ENCODE measurements around the gene VKORC1. TPM values are rescaled to one million over a fixed set of nuclear protein-coding genes. Genes with fewer than 3 reads are reported as not detected.
"Not testable (repeated sequence)": the region's sequence is repeated elsewhere in the genome, so short reads cannot be mapped to it uniquely, and the experiment has no call there.

VKORC1 gene
- total RNA-seq, 1 experiment from 2014 or later: 98.3 TPM

DNA sequence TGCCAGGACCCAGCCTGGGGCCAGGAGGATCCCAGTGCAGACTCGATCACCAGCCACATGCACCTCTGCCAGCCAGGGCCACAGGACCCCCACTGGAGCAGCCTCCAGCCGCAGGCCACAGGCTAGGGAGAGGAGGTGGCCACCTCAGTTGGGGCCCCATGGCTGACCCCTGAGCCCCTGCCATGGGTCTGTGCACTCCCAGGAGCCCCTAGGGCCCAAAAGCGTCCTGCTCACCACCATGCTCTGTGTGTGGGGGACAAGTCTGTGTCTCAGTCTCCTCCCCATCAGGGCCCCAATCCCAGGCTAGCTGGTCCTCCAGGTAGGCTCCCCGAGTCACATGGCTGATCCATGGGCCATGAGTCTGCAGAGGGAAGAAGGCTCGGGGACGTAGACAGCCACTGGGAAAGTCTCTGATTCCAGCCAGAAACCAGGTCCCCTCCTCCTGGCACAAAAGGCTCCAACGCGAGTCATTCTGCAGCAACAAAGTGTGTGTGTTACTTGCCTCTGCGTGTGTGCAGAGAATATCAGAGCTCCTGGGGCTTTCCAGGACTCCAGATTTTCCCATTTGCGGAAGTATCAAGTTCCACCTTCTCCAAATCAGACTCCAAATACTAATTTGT is 47.0 kb upstream of the VKORC1 start:
- intact Hi-C loops (cut with micrococcal nuclease; ENCODE audit: unreplicated experiment): loop anchor here (1.0 to 10.0 kb wide), 4 partner anchors 25 to 187 kb away; partner anchors contain the start of genes KAT8, SETD1A, ZNF646 and ZNF668
- Histone ChIP-seq H3K36me3 (ENCODE audit: insufficient read depth, low read length, poor library complexity, severe bottlenecking) (no peaks in the 10 kb centered on the region), H3K9me3 (ENCODE audit: low read depth, low read length, poor library complexity, severe bottlenecking) (no peaks in the 10 kb centered on the region), H3K27me3 (replicated peaks; ENCODE audit: insufficient read depth, low read depth, low read length, poor library complexity) (no peaks in the 10 kb centered on the region), H3K4me1 (ENCODE audit: insufficient read depth, low read length, poor library complexity, severe bottlenecking) (peaks cover 11% of the 10 kb centered on the region), H3K4me3 (ENCODE audit: low read depth, low read length, poor library complexity, severe bottlenecking) (peak overlapping the region; percentile 31), H3K27ac (ENCODE audit: low read depth, low read length, poor library complexity, severe bottlenecking) (peak overlapping the region; percentile 75)
- ChIA-PET POLR2A (ENCODE audit: low non-redundant PET) (interaction anchor here (0.6 to 1.4 kb wide), 7 partner anchors 12 to 1076 kb away, joined by 3 to 23 read pairs (median 5); partner anchors contain the start of genes ALDOA, ARMC5, FUS and KAT8), CTCF (interaction anchor here (0.6 to 1.6 kb wide), 12 partner anchors 24 to 447 kb away, joined by 3 to 16 read pairs (median 3); partner anchors contain the start of genes HSD3B7, KAT8, ZNF646 and ZNF668)
- no peak for DNase-seq (ENCODE audit: low spot score)
- BruUV-seq (replicated peaks): no TSS peak
- TF ChIP-seq CTCF (conservative IDR thresholded peaks at IDR 0.05; ENCODE audit: low read depth, low read length) (no peak), EZH2 (IDR thresholded peaks at IDR 0.05; ENCODE audit: borderline replicate concordance, low read depth, low read length, poor library complexity, severe bottlenecking) (no peak)

- H3K9me3 ChIP-seq (ENCODE audit: low read depth, low read length, poor library complexity, severe bottlenecking); POLR2A ChIA-PET (ENCODE audit: low non-redundant PET); DNase-seq (ENCODE audit: low spot score); H3K36me3 ChIP-seq (ENCODE audit: insufficient read depth, low read length, poor library complexity, severe bottlenecking); CTCF ChIA-PET; BruUV-seq (replicated peaks); H3K27me3 ChIP-seq (replicated peaks; ENCODE audit: insufficient read depth, low read depth, low read length, poor library complexity): not testable (repeated sequence)
- H3K4me1 ChIP-seq (ENCODE audit: insufficient read depth, low read length, poor library complexity, severe bottlenecking): peaks cover 11% of the 10 kb centered on the region
- peak overlapping the region; percentile 75 for H3K27ac ChIP-seq (ENCODE audit: low read depth, low read length, poor library complexity, severe bottlenecking)
- intact Hi-C loops (cut with micrococcal nuclease; ENCODE audit: unreplicated experiment): loop anchor here (5.0 to 10.0 kb wide), 2 partner anchors 144 to 186 kb away; partner anchors contain the start of gene SETD1A
- H3K4me3 ChIP-seq (ENCODE audit: low read depth, low read length, poor library complexity, severe bottlenecking): peak overlapping the region; percentile 31
Observed at GRCh38 chr16:31141071-31141469, 46.5 kb upstream of the VKORC1 start.

DNA sequence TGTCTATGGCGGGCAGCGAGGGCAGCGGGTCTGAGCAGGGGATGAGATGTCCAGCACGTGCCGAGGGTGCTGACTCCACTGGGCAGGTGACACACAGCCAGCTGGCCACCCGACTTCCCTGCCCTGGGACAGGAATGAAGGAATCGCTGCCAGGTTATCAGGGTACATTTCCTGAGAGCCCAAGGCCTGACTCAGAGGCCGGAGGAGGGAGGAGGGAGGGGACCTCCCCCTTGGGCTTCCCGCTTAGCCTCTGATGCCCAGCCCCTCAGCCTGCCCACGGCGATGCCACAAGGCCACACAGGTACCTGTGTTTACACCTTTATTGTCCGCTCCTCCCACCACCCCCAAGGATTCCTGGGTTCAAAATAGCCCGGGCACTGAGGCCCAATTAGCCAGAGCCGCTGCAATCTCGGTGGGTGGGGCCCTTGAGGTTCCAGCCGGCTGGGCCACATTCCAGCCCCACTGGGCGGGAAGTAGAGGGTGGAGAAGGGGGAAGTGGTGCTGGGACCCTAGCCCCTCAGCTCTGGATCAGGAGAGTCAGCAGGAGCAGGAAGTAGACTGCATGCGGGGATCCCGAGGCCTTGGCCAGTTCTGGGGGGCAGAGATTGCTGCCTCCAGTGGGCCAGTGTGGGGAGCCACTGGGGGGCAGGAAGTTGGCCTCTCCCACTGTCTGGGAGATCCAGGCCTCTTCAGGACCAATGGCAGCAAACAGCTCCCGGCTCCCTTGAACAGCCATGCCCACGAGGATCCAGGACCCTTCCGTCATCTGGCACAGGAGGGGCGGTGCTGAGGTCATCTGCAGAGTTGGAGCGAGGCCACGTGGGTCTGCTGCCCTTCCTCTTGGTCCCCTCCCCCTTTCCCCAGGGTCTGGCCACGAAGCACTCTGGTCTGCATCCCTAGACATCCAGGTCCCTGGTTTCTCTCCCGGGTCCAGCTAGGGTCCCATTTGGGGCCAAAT is 44.3 kb upstream of the VKORC1 start:
- DNase-seq (ENCODE audit: low spot score): no peak
- POLR2A ChIA-PET (ENCODE audit: low non-redundant PET): interaction anchor here (0.6 kb wide), 1 partner anchor 611 kb away, joined by 5 read pairs; no protein-coding TSS in a partner anchor
- BruUV-seq (replicated peaks): no TSS peak

DNA sequence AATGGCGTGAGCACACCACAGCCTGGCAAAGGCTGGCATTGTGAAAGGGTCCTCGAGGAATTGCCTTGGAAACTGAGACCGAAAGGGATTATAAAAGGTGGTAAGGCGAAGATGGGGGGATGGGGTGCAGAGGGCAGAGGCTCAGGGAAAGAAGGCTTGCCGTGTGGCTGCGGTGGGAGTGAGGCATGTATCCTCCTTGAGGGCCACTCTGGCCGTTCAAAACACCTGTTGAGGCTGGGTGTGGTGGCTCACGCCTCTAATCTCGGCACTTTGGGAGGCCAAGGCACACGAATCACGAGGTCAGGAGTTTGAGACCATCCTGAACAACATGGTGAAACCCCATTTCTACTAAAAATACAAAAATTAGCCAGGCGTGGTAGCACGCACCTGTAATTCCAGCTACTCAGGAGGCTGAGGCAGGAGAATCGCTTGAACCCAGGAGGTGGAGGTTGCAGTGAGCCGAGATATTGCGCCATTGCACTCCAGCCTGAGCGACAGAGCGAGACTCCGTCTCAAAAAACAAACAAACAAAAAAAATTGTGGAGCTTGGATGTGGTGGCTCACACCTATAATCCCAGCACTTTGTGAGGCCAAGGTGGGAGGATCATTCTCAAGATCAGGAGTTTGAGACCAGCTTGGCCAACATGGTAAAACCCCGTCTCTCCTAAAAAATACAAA is 42.4 kb upstream of the VKORC1 start:
- CTCF ChIA-PET; BruUV-seq (replicated peaks); intact Hi-C loops (cut with micrococcal nuclease; ENCODE audit: unreplicated experiment); H3K36me3 ChIP-seq (ENCODE audit: insufficient read depth, low read length, poor library complexity, severe bottlenecking); H3K27me3 ChIP-seq (replicated peaks; ENCODE audit: insufficient read depth, low read depth, low read length, poor library complexity); H3K4me3 ChIP-seq (ENCODE audit: low read depth, low read length, poor library complexity, severe bottlenecking); H3K27ac ChIP-seq (ENCODE audit: low read depth, low read length, poor library complexity, severe bottlenecking); H3K9me3 ChIP-seq (ENCODE audit: low read depth, low read length, poor library complexity, severe bottlenecking); POLR2A ChIA-PET (ENCODE audit: low non-redundant PET); H3K4me1 ChIP-seq (ENCODE audit: insufficient read depth, low read length, poor library complexity, severe bottlenecking); DNase-seq (ENCODE audit: low spot score): not testable (repeated sequence)

More for the DNA sequence above, 44.3 kb upstream of the VKORC1 start:
- no peak for TF ChIP-seq EZH2 (IDR thresholded peaks at IDR 0.05; ENCODE audit: borderline replicate concordance, low read depth, low read length, poor library complexity, severe bottlenecking)
- no peak for TF ChIP-seq CTCF (conservative IDR thresholded peaks at IDR 0.05; ENCODE audit: low read depth, low read length)
- intact Hi-C loops (cut with micrococcal nuclease; ENCODE audit: unreplicated experiment): no loop called here
- no peak overlapping the region for H3K4me3 ChIP-seq (ENCODE audit: low read depth, low read length, poor library complexity, severe bottlenecking)
- H3K27ac ChIP-seq (ENCODE audit: low read depth, low read length, poor library complexity, severe bottlenecking): no peak overlapping the region
- no peaks in the 10 kb centered on the region for H3K36me3 ChIP-seq (ENCODE audit: insufficient read depth, low read length, poor library complexity, severe bottlenecking)
- CTCF ChIA-PET: interaction anchor here (0.7 kb wide), 1 partner anchor 321 kb away, joined by 4 read pairs; no protein-coding TSS in a partner anchor
- peaks cover 11% of the 10 kb centered on the region for H3K4me1 ChIP-seq (ENCODE audit: insufficient read depth, low read length, poor library complexity, severe bottlenecking)
- no peaks in the 10 kb centered on the region for H3K9me3 ChIP-seq (ENCODE audit: low read depth, low read length, poor library complexity, severe bottlenecking)
- H3K27me3 ChIP-seq (replicated peaks; ENCODE audit: insufficient read depth, low read depth, low read length, poor library complexity): no peaks in the 10 kb centered on the region

All from A673 (cell line).